H9 (cell line): ENCODE data around the gene SAMD14. TPM values are rescaled to one million over a fixed set of nuclear protein-coding genes. Genes with fewer than 3 reads are reported as not detected.

Source experiments
- DNase-seq: peaks from one replicate; pipeline ENCODE4 v3.0.0-alpha.2; 2017
- H2AFZ ChIP-seq: one replicate; pipeline ENCODE4 v1.6.1; 2013; ENCODE audit warnings: mild to moderate bottlenecking, low read length, control low read depth, moderate library complexity
- H2AK5ac ChIP-seq: 2 replicates; pipeline ENCODE4 v1.6.1; 2013; ENCODE audit warnings: low read length, control low read depth, mixed read lengths; ENCODE audit not compliant: insufficient read length
- H2BK120ac ChIP-seq: one replicate; pipeline ENCODE4 v1.6.1; 2013; ENCODE audit warnings: low read depth, mild to moderate bottlenecking, low read length, control low read depth, inconsistent platforms; ENCODE audit not compliant: poor library complexity, severe bottlenecking
- H2BK12ac ChIP-seq: 2 replicates; pipeline ENCODE4 v1.6.1; 2013; ENCODE audit warnings: low read length, control low read depth, mixed read lengths, low read depth; ENCODE audit not compliant: insufficient read length
- H2BK15ac ChIP-seq: 2 replicates; pipeline ENCODE4 v1.6.1; 2013; ENCODE audit warnings: low read depth, low read length, control low read depth
- H2BK20ac ChIP-seq: one replicate; pipeline ENCODE4 v1.6.1; 2013; ENCODE audit warnings: low read depth, mild to moderate bottlenecking, low read length, control low read depth, inconsistent platforms; ENCODE audit not compliant: poor library complexity, severe bottlenecking
- H2BK5ac ChIP-seq: 2 replicates; pipeline ENCODE4 v1.6.1; 2013; ENCODE audit warnings: low read length, control low read depth, mixed read lengths; ENCODE audit not compliant: insufficient read length
- H3K14ac ChIP-seq: 2 replicates; pipeline ENCODE4 v1.6.1; 2013; ENCODE audit warnings: low read length, control low read depth; ENCODE audit not compliant: insufficient read depth
- H3K18ac ChIP-seq: 2 replicates; pipeline ENCODE4 v1.6.1; 2013; ENCODE audit warnings: low read depth, mild to moderate bottlenecking, mixed read lengths, low read length, control low read depth; ENCODE audit not compliant: insufficient read length
- H3K23ac ChIP-seq: 2 replicates; pipeline ENCODE4 v1.6.1; 2013; ENCODE audit warnings: low read length, control low read depth, mixed read lengths, low read depth; ENCODE audit not compliant: insufficient read length
- H3K23me2 ChIP-seq: 2 replicates; pipeline ENCODE4 v1.6.1; 2013; ENCODE audit warnings: low read depth, mild to moderate bottlenecking, mixed read lengths, low read length, control low read depth; ENCODE audit not compliant: insufficient read length, poor library complexity, severe bottlenecking
- H3K27ac ChIP-seq: 2 replicates; pipeline ENCODE4 v1.5.1; 2013; ENCODE audit warnings: low read length, control low read depth, mixed read lengths, low read depth; ENCODE audit not compliant: insufficient read length
- H3K27me3 ChIP-seq: 2 replicates; pipeline ENCODE4 v1.6.1; 2013; ENCODE audit warnings: low read length, control low read depth, inconsistent platforms; ENCODE audit not compliant: insufficient read depth
- H3K4ac ChIP-seq: 2 replicates; pipeline ENCODE4 v1.6.1; 2013; ENCODE audit warnings: low read depth, mild to moderate bottlenecking, control low read depth, inconsistent platforms, low read length, moderate library complexity
- H3K4me1 ChIP-seq: 2 replicates; pipeline ENCODE4 v1.6.1; 2013; ENCODE audit warnings: low read length, control low read depth, inconsistent platforms; ENCODE audit not compliant: insufficient read depth
- H3K4me2 ChIP-seq: 2 replicates; pipeline ENCODE4 v1.6.1; 2013; ENCODE audit warnings: low read length, control low read depth, mixed read lengths; ENCODE audit not compliant: insufficient read length, insufficient read depth
- H3K56ac ChIP-seq: 2 replicates; pipeline ENCODE4 v1.6.1; 2013; ENCODE audit warnings: low read depth, mild to moderate bottlenecking, mixed read lengths, low read length, control low read depth; ENCODE audit not compliant: insufficient read length
- H3K79me1 ChIP-seq: 2 replicates; pipeline ENCODE4 v1.6.1; 2013; ENCODE audit warnings: low read depth, mild to moderate bottlenecking, moderate library complexity, low read length, control low read depth, inconsistent platforms; ENCODE audit not compliant: insufficient read depth, poor library complexity, severe bottlenecking
- H3K79me2 ChIP-seq: 2 replicates; pipeline ENCODE4 v1.6.1; 2013; ENCODE audit warnings: low read length, control low read depth, inconsistent platforms; ENCODE audit not compliant: insufficient read depth
- H3K9ac ChIP-seq: 2 replicates; pipeline ENCODE4 v1.6.1; 2013; ENCODE audit warnings: low read length, control low read depth, mixed read lengths; ENCODE audit not compliant: insufficient read length; ENCODE audit errors: extremely low read depth
- H3K9me3 ChIP-seq: one replicate; pipeline ENCODE4 v1.6.1; 2013; ENCODE audit warnings: low read depth, low read length, inconsistent platforms; ENCODE audit not compliant: control insufficient read depth
- H3T11ph ChIP-seq: one replicate; pipeline ENCODE4 v1.6.1; 2013; ENCODE audit warnings: mild to moderate bottlenecking, low read length, control low read depth, inconsistent platforms
- H4K20me1 ChIP-seq: one replicate; pipeline ENCODE4 v1.6.1; 2013; ENCODE audit not compliant: control insufficient read depth, insufficient read length, insufficient read depth
- H4K5ac ChIP-seq: 2 replicates; pipeline ENCODE4 v1.6.1; 2013; ENCODE audit warnings: low read depth, mild to moderate bottlenecking, mixed read lengths, low read length, control low read depth; ENCODE audit not compliant: insufficient read length
- H4K8ac ChIP-seq: replicated peaks from 2 replicates; pipeline ENCODE4 v1.6.1; 2013; ENCODE audit warnings: low read length, control low read depth, mixed read lengths, low read depth; ENCODE audit not compliant: insufficient read length
- H4K91ac ChIP-seq: 2 replicates; pipeline ENCODE4 v1.6.1; 2013; ENCODE audit warnings: low read depth, mild to moderate bottlenecking, moderate library complexity, mixed read lengths, low read length, control low read depth; ENCODE audit not compliant: insufficient read length
- H3K27ac Mint-ChIP-seq, 3 experiments: 2 replicates in 2 of 3; 3 replicates in 1 of 3; pipeline ENCODE4 v1.8.0; 2020 to 2021; ENCODE audit warnings: mixed read lengths in 3 of 3, mild to moderate bottlenecking in 1 of 3, moderate library complexity in 1 of 3
- H3K27me3 Mint-ChIP-seq: 2 replicates; pipeline ENCODE4 v1.8.0; 2021; ENCODE audit warnings: low read depth, mild to moderate bottlenecking, moderate library complexity, mixed read lengths
- H3K36me3 Mint-ChIP-seq, 3 experiments: 2 replicates in 2 of 3; 3 replicates in 1 of 3; pipeline ENCODE4 v1.8.0; 2020 to 2021; ENCODE audit warnings: low read depth in 3 of 3, mixed read lengths in 3 of 3; ENCODE audit not compliant: insufficient read depth in 1 of 3
- H3K4me1 Mint-ChIP-seq, 2 experiments: 2 replicates each; pipeline ENCODE4 v1.8.0; 2020; ENCODE audit warnings: mixed read lengths in 2 of 2
- H3K4me3 Mint-ChIP-seq, 2 experiments: 2 replicates in 1 of 2; 3 replicates in 1 of 2; pipeline ENCODE4 v1.8.0; 2020 to 2021; ENCODE audit warnings: mild to moderate bottlenecking in 2 of 2, mixed read lengths in 2 of 2, moderate library complexity in 1 of 2
- H3K9me3 Mint-ChIP-seq, 2 experiments: 2 replicates in 1 of 2; 3 replicates in 1 of 2; pipeline ENCODE4 v1.8.0; 2020; ENCODE audit warnings: mild to moderate bottlenecking in 2 of 2, mixed read lengths in 2 of 2, moderate library complexity in 1 of 2
- CTCF ChIP-seq: fragments of 200-600 bp; sonication (generic); conservative IDR thresholded peaks from 3 replicates; pipeline ENCODE4 v1.8.0; 2021; ENCODE audit warnings: antibody characterized with exemption, mild to moderate bottlenecking
- WGBS: extraction: QIAGEN DNeasy Blood & Tissue Kit; methylation state at CpG from one replicate; pipeline ENCODE4 v1.1.7; 2013; ENCODE audit warnings: missing lambda C conversion rate, low lambda C conversion rate, mixed read lengths; ENCODE audit not compliant: insufficient read length; ENCODE audit errors: extremely low coverage; 5-methylcytosine and 5-hydroxymethylcytosine counted together
- total RNA-seq: library from RNA; stranded (reverse); gene quantifications from 2 replicates; pipeline ENCODE4 v1.2.1, GENCODE V29; 2021

Gene SAMD14
- total RNA-seq, 1 experiment from 2014 or later = 5.9 TPM

- H2BK120ac ChIP-seq = no peak overlapping the region
- no peaks in the 10 kb centered on the region for H4K20me1 ChIP-seq
- no peak overlapping the region for H2BK20ac ChIP-seq
- no peak overlapping the region for H3K9ac ChIP-seq
- no peak overlapping the region for H2BK12ac ChIP-seq
- H3K9me3 ChIP-seq = no peaks in the 10 kb centered on the region
- H3K4me1 Mint-ChIP-seq = peaks cover 0 to 8% of the 10 kb centered on the region in 2 experiments; a peak in 2 of 4 replicates
- H3K27ac ChIP-seq = no peak overlapping the region
- no peak overlapping the region for H3K4me3 Mint-ChIP-seq
- WGBS = no CpG with 5 or more reads among the region's 10 CpGs
- no peak overlapping the region for H4K8ac ChIP-seq
- H2BK15ac ChIP-seq = no peak overlapping the region
- H2BK5ac ChIP-seq = no peak overlapping the region
- TF ChIP-seq CTCF = peak; percentile 99
- H3K18ac ChIP-seq = no peak overlapping the region
- no peak overlapping the region for H3K4ac ChIP-seq
- H3K56ac ChIP-seq = no peak overlapping the region
- H3K79me1 ChIP-seq = no peaks in the 10 kb centered on the region
- H4K5ac ChIP-seq = no peak overlapping the region
- H3K27ac Mint-ChIP-seq = no peak overlapping the region
- H3K27me3 Mint-ChIP-seq = no peaks in the 10 kb centered on the region
- peak; percentile 95 for DNase-seq
- H3T11ph ChIP-seq = no peak overlapping the region
- H4K91ac ChIP-seq = no peak overlapping the region
- no peaks in the 10 kb centered on the region; a peak in 1 of 5 replicates for H3K9me3 Mint-ChIP-seq
- no peak overlapping the region for H3K23ac ChIP-seq
- H2AK5ac ChIP-seq = no peak overlapping the region
- no peak overlapping the region for H2AFZ ChIP-seq
- H3K79me2 ChIP-seq = no peaks in the 10 kb centered on the region
- H3K36me3 Mint-ChIP-seq = no peaks in the 10 kb centered on the region
- no peaks in the 10 kb centered on the region for H3K4me1 ChIP-seq
- no peaks in the 10 kb centered on the region for H3K27me3 ChIP-seq
- no peak overlapping the region for H3K4me2 ChIP-seq
- no peaks in the 10 kb centered on the region for H3K23me2 ChIP-seq
- H3K14ac ChIP-seq = no peak overlapping the region
These were observed 42.6 kb downstream of the SAMD14 start for GRCh38 chr17:50087246-50087911.
